Heart left ventricle (tissue), 13 donors: ENCODE results near the gene IL2.

ENCODE experiments used
- CTCF ChIP-seq, 12 donors: fragments of 200-600 bp; sonication (generic) in 4 of 12; IDR thresholded peaks; one replicate each; pipeline versions ENCODE4 v1.5.0 to v1.8.0; 2018 to 2022; ENCODE audit warnings: antibody characterized with exemption in 12 of 12, mild to moderate bottlenecking in 5 of 12
- POLR2A ChIP-seq, 2 donors: fragments of 450-650 bp; IDR thresholded peaks; one replicate each; pipeline ENCODE4 v1.6.1; 2017; ENCODE audit warnings: antibody characterized with exemption in 2 of 2, mild to moderate bottlenecking in 2 of 2, moderate library complexity in 2 of 2
- donor health status: ischemic (EF 13 %, LVEDD 7.1; RV severe dilation, severe dysfunction).
- donor health status: DM: no; HTN: yes; CAD: no.
- donor health status: DM: no; HTN: no; CAD: no.
- donor health status: ischemic (EF 25% LVEDD 6.9; RV normal size, moderate dysfunction).
- donor health status: ischemic (EF 25% LVEDD 5.7; RV mildly dilated, moderate dysfunction).
- donor health status: ischemic (EF 35%, LVEDD 5.7; RV mildly dilated, moderate dysfunction).
- donor health status: nonischemic (EF 11% LVEDD 7.7; RV severe dilation, severe dysfunction).
- donor health status: DM: yes; HTN: yes; CAD: no.
- donor health status: PGD.
- donor health status: ischemic (EF 29% LVEDD 5.4; RV normal size, mild dysfunction).
- donor health status: nonischemic (EF 23%, LVEDD 6.1; RV moderate dilation, normal function).

- TF ChIP-seq CTCF (IDR thresholded peaks at IDR 0.05) (no peak), POLR2A (IDR thresholded peaks at IDR 0.05) (no peak)
Observed at GRCh38 chr4:122489061-122489460, 32.5 kb upstream of the IL2 start.
